ENCODE results near the gene SBSN. TPM values are rescaled to one million over a fixed set of nuclear protein-coding genes. Genes with fewer than 3 reads are reported as not detected.

The SBSN gene
- total RNA-seq, 4 donors from 2014 or later: 1.0 TPM; not detected in 3

GRCh38 chr19:35513628-35514281 is 14.4 kb downstream of the SBSN start, which contains the start of gene DMKN:
Gene DMKN (minus strand): TSS chr19:35513649. CDS start chr19:35513475, 174 bp downstream.
- no peak for DNase-seq

GRCh38 chr19:35512831-35513627 is 15.1 kb downstream of the SBSN start:
- H3K4me1 ChIP-seq: peaks cover 0 to 13% (median 3%) of the 10 kb centered on the region in 4 donors
- no peak overlapping the region for H3K27ac ChIP-seq
- H3K27me3 ChIP-seq: no peaks in the 10 kb centered on the region
- no peak for TF ChIP-seq POLR2A (IDR thresholded peaks at IDR 0.05)
- TF ChIP-seq, protein P1, sequence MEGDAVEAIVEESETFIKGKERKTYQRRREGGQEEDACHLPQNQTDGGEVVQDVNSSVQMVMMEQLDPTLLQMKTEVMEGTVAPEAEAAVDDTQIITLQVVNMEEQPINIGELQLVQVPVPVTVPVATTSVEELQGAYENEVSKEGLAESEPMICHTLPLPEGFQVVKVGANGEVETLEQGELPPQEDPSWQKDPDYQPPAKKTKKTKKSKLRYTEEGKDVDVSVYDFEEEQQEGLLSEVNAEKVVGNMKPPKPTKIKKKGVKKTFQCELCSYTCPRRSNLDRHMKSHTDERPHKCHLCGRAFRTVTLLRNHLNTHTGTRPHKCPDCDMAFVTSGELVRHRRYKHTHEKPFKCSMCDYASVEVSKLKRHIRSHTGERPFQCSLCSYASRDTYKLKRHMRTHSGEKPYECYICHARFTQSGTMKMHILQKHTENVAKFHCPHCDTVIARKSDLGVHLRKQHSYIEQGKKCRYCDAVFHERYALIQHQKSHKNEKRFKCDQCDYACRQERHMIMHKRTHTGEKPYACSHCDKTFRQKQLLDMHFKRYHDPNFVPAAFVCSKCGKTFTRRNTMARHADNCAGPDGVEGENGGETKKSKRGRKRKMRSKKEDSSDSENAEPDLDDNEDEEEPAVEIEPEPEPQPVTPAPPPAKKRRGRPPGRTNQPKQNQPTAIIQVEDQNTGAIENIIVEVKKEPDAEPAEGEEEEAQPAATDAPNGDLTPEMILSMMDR (IDR thresholded peaks at IDR 0.05): no peak
- no peak for DNase-seq
- H3K9me3 ChIP-seq: no peaks in the 10 kb centered on the region
- no peaks in the 10 kb centered on the region for H3K36me3 ChIP-seq
- H3K4me3 ChIP-seq: no peak overlapping the region

More at GRCh38 chr19:35513628-35514281, 14.4 kb downstream of the SBSN start, which contains the start of gene DMKN:
- Histone ChIP-seq H3K27me3 (no peaks in the 10 kb centered on the region), H3K4me3 (no peak within 1 kb of the TSS), H3K4me1 (peaks cover 0 to 13% (median 3%) of the 10 kb centered on the region in 4 donors), H3K27ac (no peak within 1 kb of the TSS), H3K9me3 (no peaks in the 10 kb centered on the region), H3K36me3 (no peaks in the 10 kb centered on the region)
- TF ChIP-seq, protein P1 (IDR thresholded peaks at IDR 0.05): no peak
- TF ChIP-seq POLR2A (IDR thresholded peaks at IDR 0.05): no peak

- DNase-seq: no peak
- Histone ChIP-seq H3K4me3 (no peak overlapping the region), H3K9me3 (no peaks in the 10 kb centered on the region), H3K27ac (no peak overlapping the region), H3K27me3 (no peaks in the 10 kb centered on the region), H3K36me3 (no peaks in the 10 kb centered on the region), H3K4me1 (peaks cover 0 to 13% (median 3%) of the 10 kb centered on the region in 4 donors)
- TF ChIP-seq, protein P1 (IDR thresholded peaks at IDR 0.05): no peak
- TF ChIP-seq POLR2A (IDR thresholded peaks at IDR 0.05): no peak
These were observed 16.8 kb downstream of the SBSN start for GRCh38 chr19:35511337-35511736.

DNA sequence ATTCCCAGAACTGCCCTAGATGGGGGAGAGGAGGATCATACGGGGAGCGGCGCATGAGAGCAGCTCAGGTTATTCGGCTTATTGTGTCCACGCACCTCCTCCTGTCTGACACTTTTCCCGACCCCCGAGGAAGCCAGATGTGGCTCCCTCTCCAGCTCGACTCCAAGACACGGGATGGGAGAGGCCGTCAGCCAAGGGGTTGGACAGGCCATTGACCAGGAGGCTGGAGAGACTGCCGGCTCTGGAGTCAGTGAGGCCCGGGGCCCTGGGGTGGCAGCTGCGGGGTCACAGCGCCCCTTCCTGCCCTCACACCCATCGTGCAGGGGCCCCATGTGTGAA is 17.5 kb downstream of the SBSN start:
- H3K27ac ChIP-seq: peak overlapping the region in 1 of 4 donors; percentile 26
- H3K9me3 ChIP-seq: no peaks in the 10 kb centered on the region
- peak overlapping the region in 2 of 4 donors; percentile 32 to 35 for H3K4me3 ChIP-seq
- no peaks in the 10 kb centered on the region for H3K36me3 ChIP-seq
- no peak for DNase-seq
- TF ChIP-seq, protein P1 (IDR thresholded peaks at IDR 0.05): no peak
- TF ChIP-seq POLR2A (IDR thresholded peaks at IDR 0.05): no peak
- H3K27me3 ChIP-seq: no peaks in the 10 kb centered on the region
- H3K4me1 ChIP-seq: peaks cover 0 to 13% (median 3%) of the 10 kb centered on the region in 4 donors

- TF ChIP-seq, protein P1 (IDR thresholded peaks at IDR 0.05): peak; percentile 72 to 92 (median 77)
- TF ChIP-seq POLR2A (IDR thresholded peaks at IDR 0.05): no peak
- no peaks in the 10 kb centered on the region for H3K27me3 ChIP-seq
- H3K36me3 ChIP-seq: no peaks in the 10 kb centered on the region
- no peaks in the 10 kb centered on the region for H3K9me3 ChIP-seq
- H3K4me3 ChIP-seq: peak overlapping the region; percentile 19 to 35 (median 32)
- peak; percentile 77 to 90 (median 82) for DNase-seq
- peaks cover 0 to 13% (median 3%) of the 10 kb centered on the region in 4 donors for H3K4me1 ChIP-seq
- H3K27ac ChIP-seq: peak overlapping the region in 3 of 4 donors; percentile 26 to 48 (median 26)
These were observed 18.1 kb downstream of the SBSN start for GRCh38 chr19:35509861-35510625.
